HG02884 (cell line): Measurements from ENCODE around the gene PLOD3.

ENCODE experiments used
- ATAC-seq: cut with Tn5 transposase; IDR thresholded peaks from one replicate; pipeline ENCODE4 v1.9.1; 2021; ENCODE audit warnings: mild to moderate bottlenecking, moderate library complexity; ENCODE audit not compliant: unreplicated experiment

PLOD3 gene

DNA sequence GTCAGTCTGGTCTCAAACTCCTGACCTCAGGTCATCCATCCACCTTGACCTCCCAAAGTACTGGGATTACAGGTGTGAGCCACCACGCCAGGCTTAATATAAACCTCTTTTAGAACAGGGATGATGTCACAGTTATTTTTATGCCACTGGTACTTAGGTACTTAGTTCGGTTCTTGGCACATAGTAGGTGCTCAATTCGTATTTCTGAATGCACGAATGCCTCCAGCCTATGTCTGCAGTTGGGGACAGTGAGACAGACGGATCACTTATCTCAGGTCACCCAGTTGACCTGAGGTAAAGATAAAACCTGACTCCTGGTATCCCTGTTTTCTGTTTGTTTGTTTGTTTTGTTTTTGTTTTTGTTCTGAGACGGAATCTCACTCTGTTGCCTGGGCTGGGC is 31.2 kb downstream of the PLOD3 start:
- ATAC-seq: no peak

DNA sequence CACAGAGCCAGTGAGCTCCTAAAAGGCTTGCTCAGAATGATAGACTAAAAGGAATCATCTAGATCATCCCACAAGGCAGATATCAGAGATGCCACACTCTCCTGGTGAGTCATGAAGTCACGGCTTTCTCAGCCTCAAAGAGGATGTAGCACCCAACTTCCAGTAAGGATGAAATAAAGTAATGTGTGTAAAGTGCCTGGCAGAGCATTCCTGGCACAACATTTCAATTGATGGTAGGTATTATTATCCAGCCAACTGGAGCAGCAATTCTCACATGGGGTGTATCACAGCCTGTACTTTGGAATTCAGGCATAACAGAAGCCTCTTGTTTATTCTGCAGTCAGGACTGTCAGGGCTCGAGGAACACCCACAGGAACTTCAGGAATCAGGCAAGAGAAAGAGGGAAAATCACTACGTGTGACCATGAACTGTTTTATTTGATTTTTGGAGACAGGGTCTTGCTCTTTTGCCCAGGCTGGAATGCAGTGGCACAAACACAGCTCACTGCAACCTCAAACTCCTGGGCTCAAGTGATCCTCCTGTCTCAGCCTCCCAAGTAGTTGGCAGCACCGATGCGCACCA is 32.0 kb downstream of the PLOD3 start:
- ATAC-seq: no peak

DNA sequence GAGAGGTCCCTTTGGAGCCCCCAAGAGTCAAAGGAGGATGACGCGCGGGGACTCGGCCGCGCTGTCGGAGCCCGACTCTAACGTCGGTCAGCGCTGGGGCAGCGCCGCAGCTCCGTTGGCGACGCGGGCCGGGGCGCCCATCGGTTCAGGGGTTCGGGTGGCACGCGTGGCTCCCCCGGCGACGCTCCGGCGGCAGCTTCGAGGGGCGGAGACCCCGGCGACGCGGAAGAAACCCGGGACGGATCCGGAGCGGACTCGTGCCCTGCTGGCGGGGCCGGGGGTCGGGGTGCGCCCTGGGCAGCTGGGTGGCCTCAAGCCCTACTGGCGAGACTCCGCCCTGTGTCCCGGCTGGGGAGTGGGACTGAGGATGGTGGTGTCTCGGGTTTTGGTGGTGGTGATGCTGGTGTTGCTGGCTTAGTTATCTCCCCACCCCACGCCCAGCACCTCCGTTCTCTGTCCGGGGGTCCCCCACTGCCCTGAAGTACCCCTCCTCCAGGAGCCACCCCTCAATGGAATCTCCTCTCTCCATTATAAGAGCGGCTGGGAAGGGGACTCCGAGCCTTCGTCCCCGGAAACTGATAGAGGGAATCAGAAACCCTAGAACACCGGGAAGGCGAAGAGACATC is 37.1 kb downstream of the PLOD3 start, which contains the start of gene NAT16:
TSS of gene NAT16 (minus strand) at position 164 of the 626 bp plus-strand sequence. CDS start 5,486 bp downstream, outside the sequence.
- no peak for ATAC-seq

DNA sequence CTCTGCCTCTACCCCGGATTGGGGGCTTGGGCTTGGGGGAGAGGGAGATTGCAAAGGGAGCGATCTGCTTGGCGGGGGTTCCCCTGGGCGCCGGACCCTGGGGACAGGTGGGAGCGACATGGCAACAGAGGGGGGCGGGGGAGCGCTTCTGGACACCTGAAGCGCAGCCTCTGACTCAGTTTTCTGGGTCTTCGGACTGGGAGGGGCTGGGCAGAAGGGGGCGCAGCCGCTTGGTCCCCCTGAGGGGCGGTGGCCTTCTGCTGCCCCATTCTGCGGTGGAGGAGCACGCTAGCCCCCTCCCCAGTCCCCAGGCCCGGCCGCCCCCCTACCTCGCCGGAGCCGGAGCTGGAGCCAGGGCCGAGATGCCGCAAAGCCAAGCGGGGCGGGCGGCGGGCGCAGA is 37.7 kb downstream of the PLOD3 start:
- ATAC-seq: no peak

DNA sequence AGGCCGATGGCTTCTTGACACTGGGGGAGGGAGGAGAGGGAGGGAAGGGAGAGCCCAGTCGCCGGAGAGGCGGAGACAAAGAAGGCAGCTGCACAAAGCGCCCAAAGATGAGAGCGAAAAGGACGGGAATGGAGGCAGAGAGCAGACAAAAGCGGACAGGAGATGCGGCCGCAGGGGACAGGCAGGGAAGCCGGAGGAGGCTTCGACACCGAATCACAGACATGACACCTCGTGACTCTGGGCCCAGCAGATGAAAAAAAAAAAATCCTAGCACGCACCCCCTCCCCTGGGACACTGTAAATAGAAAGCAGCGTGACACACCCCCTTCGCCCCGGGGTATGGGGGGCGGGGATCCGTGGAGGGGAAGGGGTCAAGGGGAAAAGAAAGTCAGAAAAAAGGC is 38.3 kb downstream of the PLOD3 start:
- no peak for ATAC-seq

DNA sequence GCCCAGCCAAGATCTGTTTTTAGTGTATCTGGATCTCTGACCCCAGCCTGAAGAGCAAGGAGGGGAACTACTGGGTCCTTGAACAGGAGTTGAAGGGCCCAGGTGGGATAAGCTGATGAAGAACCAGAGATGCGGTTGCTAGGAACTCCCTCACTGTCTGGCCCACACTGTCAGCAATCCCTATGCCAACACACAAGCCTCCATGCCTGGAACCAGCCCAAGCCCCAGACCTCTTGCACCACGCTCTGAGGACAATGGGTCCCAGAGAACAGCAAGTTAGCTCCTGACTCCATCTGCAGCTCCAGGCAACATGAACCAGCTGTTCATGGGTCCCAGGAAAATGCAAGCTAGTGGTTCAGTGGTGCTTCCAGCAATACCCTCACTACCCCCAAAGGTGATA is 39.7 kb downstream of the PLOD3 start:
- ATAC-seq: no peak

DNA sequence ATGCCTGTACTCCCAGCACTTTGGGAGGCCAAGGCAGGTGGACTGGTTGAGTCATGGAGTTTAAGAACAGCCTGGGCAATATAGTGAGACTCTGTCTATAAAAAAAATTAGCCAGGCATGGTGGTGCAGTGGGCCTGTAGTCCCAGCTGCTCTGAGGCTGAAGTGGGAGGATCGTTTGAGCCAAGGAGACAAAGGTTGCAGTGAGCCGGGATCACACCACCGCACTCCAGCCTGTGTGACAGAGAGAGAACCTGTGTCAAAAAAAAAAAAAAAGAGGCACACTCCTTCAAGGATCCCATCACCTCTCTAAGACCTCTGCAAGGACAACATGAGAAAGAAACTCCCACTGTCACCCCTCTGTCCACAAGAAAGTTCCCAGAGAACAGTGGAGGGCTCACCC is 41.7 kb downstream of the PLOD3 start:
- no peak for ATAC-seq

DNA sequence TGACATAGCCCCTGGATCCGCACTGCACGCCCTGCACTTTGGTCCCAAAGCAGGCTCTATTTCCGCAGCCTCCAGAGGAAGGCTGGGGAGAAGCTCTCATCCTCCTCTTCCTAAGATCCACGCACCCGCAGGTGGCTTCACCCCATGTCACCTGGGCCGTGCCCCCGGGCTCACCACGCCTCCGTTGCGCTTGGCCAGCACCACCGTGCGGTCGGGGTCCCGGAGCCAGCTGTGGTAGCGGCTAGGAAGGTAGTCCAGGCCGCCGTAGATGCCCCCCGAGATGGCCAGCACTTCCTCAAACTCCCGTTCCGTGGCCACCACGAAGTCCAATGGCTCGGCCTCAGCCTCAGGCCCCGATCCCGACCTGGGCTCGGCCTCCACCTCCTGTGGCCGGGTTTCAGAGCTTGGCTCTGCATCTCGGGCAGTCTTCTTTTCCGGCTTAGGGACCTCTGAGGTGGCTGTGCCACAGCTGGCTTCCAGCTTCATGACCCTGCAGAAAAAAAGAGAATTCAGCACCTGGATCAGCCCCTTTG is 43.0 kb downstream of the PLOD3 start:
- no peak for ATAC-seq

DNA sequence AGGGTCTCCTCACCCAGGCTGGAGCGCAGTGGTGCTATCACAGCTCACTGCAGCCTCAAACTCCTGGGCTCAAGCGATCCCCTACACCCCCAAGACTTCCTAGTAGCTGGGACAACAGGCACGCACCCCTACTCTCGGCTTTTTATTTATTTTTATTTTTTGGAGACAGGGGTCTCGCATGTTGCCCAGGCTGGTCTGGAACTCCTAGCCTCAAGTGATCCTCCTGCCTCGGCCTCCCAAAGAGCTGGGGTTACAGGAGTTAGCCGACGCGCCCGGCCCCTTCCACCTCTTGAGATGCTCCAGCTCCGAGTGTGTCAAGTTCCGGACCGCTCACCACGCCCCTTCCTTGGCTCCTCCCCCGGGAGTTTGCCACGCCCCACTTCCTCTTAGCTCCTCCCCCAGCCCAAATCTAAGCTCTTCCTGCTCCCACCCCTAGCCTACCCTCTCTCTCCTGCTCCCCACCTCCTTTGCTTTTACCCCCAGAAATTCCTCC is 43.6 kb downstream of the PLOD3 start:
- ATAC-seq: no peak

DNA sequence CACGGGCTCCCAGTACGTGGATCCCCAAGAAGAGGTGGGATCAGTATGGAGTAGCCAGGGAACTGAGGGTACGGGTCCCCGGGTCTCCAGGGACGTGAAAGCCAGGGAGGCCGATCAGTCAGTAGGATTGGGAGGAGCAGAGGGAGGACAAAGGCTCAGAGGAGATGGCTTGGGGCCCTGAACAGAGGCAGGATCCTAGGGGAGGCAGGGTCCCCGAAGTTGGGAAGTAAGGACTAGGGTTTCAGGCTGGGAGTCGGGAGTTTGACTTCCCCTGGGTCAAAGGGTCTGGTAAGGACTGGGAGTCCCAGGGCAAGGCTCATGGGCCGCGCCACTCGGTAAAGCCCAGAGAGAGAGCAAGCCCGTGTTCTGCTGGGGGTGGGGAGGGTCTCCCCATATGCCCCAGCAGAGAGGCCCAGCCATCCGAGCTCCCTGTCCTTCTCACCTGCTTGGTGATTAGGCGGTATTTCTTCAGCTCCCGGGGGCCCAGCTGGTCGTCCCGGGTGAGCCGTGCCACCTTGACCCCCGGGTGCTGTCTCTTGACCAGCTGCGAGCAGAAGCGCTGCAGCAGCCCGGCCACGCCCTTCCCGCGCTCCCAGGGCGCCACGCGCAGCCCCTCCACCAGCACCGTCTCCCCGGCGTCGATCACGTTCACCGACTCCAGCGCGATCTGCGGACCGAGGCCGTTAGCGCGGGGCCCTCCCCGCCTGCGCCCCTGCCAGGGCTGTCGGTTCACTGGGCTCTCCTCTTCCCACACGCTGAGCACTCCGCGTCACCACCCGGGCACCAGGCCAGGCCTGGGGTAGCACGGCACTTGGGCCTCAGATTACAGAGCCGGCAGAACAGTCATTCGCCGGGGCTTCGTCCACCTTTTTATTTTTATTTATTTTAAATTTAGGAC is 44.3 kb downstream of the PLOD3 start:
- ATAC-seq: no peak

DNA sequence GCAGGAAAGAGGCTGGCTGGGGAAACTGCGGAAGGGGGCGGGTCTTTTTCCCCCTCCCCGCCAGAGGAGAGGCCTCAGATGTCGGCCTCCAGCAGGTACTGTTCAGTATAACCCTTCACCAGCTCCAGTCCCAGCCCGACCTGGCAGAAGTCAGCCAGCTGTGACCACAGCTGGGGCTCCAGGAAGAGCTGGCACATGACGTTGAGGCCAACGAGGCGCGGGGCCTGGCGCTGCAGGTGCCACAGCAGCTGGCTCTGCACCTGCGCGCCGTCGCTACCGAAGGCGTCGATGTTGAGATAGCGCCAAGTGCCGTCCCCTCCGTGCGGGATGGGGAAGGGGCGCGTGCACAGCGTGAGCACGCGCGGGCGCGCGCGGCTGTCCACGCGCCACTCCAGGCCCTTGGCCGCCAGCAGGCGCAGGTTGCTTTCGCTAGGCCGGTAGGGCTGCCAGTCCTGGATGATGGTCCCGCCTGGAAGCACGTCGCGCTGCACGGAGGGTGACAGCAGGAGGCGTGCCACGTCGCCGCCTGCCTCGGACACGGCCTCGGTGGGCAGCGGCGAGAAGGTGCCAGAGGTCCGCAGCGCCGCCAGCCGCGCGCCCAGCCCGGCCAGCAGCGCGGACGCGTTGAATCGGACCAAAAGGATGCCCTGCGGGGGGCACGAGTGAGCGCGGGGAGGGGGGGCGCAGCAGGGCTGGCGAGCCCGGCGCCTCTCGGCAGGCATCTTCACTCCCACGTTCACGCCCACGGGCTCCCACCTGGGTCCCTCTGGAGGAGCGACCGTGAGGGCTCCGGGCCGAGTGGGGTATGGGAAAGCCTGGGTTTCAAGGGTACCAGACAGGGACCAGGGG is 45.2 kb downstream of the PLOD3 start:
- no peak for ATAC-seq

DNA sequence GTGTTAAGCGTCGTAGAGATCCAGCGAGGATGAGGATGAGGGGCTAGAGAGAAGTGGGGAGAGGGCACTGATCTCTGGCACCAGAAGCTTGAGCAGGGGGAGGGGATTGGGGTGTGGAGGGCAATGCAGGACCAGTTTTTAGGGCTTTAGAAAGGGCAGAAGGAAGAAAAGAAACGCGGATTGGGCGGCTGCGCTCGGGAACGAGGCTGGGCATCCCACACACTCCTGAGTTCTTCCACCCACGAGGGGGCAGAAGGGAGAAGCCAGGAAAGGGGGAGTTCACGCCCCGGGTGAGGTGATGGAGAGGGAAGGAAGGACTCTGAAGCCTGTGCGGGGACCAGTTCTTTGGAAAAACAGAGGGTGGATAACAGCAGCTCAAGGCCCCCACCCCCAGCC is 45.9 kb downstream of the PLOD3 start:
- no peak for ATAC-seq

DNA sequence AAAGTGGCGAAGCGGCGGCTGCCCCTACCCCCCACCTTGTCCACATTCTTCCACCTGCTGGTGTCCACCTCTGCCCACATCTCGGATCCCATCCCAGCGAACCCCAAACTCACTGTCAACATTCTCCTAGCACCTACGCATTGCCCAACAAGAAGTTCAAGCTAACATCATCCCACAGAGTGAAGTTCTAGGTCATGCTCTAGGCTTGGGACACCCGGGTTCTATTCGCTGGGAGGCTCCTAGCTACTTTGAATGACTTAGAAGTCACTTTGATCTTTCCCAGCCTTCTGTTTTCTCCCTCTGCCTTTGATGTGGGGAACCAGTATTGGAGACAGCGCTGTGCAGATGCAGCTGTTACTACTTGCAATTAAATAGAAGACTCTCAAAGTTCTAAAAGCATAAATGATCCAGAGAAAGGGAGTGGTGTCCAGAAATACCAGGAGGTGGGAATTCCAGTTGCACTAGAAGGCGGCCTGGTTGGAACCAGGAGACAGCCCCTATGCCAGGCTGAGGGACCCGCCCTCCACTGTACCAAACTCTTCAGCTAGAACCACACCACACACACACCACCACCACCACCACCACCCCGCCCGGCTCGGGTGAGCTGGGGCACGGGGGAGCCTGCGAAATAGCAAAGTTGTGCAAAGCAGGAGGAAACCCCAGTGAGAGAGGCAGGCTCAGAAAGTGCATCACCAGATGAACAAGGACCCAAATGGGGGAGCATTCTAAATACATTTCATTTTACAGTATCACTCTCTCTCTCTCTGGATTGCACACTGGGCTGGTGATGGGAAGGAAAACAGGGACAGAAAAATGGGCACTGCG is 46.6 kb downstream of the PLOD3 start:
- ATAC-seq: no peak

DNA sequence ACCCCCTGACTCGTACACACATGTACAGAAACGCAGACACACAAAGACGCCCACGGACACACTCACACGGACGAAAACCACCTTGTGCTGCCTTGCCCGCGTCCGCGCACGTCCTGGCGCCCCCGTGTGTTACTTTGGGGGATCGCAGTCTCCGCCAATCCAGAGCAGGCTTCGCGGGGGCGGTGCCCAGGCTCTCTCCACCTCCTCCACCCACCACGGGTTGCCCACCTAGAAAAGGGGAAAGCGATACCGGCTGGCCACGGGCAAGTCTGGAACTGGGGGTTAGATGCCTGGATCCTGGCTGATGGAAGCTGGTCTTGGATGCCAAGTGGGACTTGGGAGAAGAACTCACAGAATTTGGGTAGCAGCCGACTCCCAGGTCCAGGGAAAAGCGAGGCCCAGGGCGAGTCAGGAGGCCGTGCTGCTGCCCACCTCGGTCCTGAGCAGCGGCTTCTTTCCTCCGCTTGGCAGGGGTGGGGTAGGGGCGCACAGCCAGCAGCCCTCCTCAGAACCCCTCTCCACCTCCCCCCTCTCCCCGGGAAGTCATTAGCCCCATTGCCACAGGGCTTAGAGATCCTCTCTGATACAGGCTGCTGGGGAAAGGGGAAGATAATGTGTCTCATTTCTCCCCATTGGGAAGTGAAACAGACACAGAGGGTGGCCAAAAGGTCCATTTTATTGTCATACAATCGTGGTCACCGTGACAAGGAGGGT is 47.4 kb downstream of the PLOD3 start:
- no peak for ATAC-seq

DNA sequence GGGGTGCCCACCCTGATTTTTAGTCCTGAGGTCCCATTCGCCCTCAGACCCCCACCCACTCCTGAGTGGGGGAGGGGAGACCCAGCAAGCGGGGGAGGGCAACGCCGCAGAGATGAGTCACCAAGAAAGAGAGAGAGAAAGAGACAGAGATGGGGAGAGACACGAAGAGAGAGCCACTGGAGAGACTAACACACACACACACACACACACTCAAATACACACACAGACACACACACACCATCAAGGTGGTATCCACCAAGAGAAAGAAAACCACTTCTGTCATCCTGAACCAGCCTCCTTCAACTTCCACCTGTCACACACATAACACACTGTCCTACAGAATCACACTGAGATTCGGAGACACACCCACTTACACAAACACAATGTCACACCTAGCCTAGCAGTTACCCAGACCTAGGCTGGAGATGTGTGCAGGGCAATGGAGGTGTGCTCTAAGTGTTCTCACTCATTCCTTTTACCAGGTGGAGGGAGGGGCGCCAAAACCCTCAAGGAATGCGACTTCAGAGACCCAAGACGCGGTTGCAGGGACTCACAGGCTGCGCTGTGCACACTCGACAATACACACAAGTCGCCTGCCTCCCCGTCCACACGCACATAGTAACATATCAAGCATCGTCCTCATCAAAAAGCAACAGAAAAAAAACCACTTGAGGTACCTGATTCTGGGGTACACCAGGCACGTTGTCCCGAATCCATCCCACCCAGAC is 48.1 kb downstream of the PLOD3 start:
- ATAC-seq: no peak

DNA sequence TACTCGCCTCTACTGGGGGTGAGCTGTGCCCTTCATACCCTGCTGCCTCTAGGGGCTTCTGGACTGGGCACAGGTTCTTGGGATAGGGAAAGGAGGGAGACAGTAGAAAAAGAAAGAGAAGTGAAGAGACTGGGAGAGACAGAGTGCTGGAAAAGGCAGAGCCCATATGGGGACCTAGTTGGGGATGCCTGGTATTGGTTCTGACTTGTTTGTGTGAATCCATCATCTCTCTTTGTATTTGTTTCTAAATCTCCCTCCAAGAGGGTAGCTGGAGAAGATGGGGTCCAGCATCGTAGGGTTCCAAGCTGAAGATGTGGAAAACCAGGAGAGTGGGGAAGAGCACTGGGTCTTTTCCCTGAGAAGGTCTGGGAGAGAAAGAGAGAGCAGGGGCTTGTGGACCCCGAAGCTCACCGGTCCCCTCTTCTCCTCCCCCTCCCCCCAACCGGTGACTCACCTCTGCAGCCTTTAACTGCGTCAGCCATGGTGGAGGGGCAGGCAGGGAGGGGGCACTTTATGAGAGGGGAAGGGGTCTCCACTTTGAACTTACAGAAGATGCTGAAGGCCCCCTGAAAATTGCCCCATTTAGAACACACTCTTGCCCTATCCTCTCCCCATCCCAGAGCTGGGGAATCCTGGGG is 48.9 kb downstream of the PLOD3 start:
- ATAC-seq: no peak

DNA sequence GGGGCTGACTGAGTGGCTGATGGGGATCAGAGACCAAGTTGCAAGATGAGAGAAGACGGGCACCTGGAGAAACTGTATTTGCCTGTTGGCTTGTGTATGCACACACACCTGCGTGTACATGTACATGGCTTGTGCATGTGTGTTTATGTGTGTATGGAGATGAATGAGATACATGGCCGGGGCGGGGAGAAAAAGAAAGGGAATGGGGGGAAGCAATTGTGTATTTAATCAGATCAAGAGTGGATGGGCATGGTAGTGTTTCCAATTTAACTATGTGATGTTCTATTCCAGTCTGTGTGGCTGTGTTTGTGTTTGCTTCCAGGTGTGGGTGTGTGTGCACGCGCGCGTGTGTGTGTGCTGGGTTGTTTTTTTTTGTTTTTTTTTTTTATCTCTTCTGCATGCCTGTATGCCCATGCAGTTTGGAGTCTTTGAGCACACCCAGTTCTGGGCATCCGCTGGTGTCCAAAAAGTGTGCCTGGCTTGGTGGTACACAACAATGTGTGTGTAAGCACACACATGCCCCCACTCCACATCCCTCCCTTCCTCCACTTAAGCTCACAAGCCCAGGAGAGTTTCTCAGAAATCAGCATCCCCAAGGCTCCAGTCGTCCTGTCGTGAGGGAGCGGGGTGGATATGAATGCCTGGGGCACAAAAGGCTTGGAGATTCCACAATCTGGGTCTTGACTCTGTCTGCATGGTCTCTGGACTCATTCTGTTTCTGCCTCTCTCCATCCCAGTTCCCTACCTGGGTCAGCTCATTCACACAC is 49.6 kb downstream of the PLOD3 start:
- ATAC-seq: no peak
